Osteocyte (in vitro differentiated cells): Measurements from ENCODE around the gene SNRK. TPM values are rescaled to one million over a fixed set of nuclear protein-coding genes. Genes with fewer than 3 reads are reported as not detected.

Source experiments
- DNase-seq: peaks from one replicate; pipeline ENCODE4 v3.0.0; 2021; ENCODE audit warnings: mixed read lengths; ENCODE audit not compliant: unreplicated experiment; ENCODE audit errors: extremely low spot score
- H3K27ac Mint-ChIP-seq: one replicate; pipeline ENCODE4 v1.8.0; 2021; ENCODE audit warnings: mild to moderate bottlenecking, mixed read lengths; ENCODE audit not compliant: unreplicated experiment
- H3K27me3 Mint-ChIP-seq: one replicate; pipeline ENCODE4 v1.8.0; 2021; ENCODE audit warnings: mixed read lengths; ENCODE audit not compliant: unreplicated experiment
- H3K36me3 Mint-ChIP-seq: one replicate; pipeline ENCODE4 v1.8.0; 2021; ENCODE audit warnings: mixed read lengths; ENCODE audit not compliant: unreplicated experiment
- H3K4me1 Mint-ChIP-seq: one replicate; pipeline ENCODE4 v1.8.0; 2021; ENCODE audit warnings: mixed read lengths; ENCODE audit not compliant: unreplicated experiment
- H3K4me3 Mint-ChIP-seq: one replicate; pipeline ENCODE4 v1.8.0; 2021; ENCODE audit warnings: mild to moderate bottlenecking, moderate library complexity, mixed read lengths; ENCODE audit not compliant: unreplicated experiment
- H3K9me3 Mint-ChIP-seq: one replicate; pipeline ENCODE4 v1.8.0; 2021; ENCODE audit warnings: mixed read lengths; ENCODE audit not compliant: unreplicated experiment
- CTCF ChIP-seq: fragments of 200-600 bp; sonication (generic); IDR thresholded peaks from 2 replicates; pipeline ENCODE4 v1.5.0; 2021; ENCODE audit warnings: antibody characterized with exemption, mild to moderate bottlenecking, moderate library complexity
- total RNA-seq: library from RNA; stranded (reverse); gene quantifications from 2 replicates; pipeline ENCODE4 v1.2.1, GENCODE V29; 2021

The SNRK gene
- total RNA-seq, 1 donor from 2014 or later, result 25.9 TPM

- Mint-ChIP-seq H3K9me3 (peaks cover 6% of the 10 kb centered on the region), H3K27me3 (no peaks in the 10 kb centered on the region), H3K36me3 (peaks cover 78% of the 10 kb centered on the region), H3K4me3 (no peak overlapping the region), H3K27ac (no peak overlapping the region), H3K4me1 (peaks cover 6% of the 10 kb centered on the region)
- TF ChIP-seq CTCF, result no peak
- DNase-seq, result no peak
These were observed 58.2 kb downstream of the SNRK start for GRCh38 chr3:43344520-43344919.

- peaks cover under 1% of the 10 kb centered on the region for H3K9me3 Mint-ChIP-seq
- no peak overlapping the region for H3K4me3 Mint-ChIP-seq
- peaks cover 77% of the 10 kb centered on the region for H3K36me3 Mint-ChIP-seq
- no peak for DNase-seq
- no peaks in the 10 kb centered on the region for H3K27me3 Mint-ChIP-seq
- no peak for TF ChIP-seq CTCF
- peaks cover 6% of the 10 kb centered on the region for H3K4me1 Mint-ChIP-seq
- H3K27ac Mint-ChIP-seq, result no peak overlapping the region
These were observed 58.9 kb downstream of the SNRK start for GRCh38 chr3:43345246-43345645.

GRCh38 chr3:43345877-43346276 is 59.5 kb downstream of the SNRK start:
- no peak for TF ChIP-seq CTCF
- Mint-ChIP-seq H3K9me3 (peaks cover 6% of the 10 kb centered on the region), H3K27me3 (no peaks in the 10 kb centered on the region), H3K36me3 (peaks cover 79% of the 10 kb centered on the region), H3K27ac (no peak overlapping the region), H3K4me3 (no peak overlapping the region), H3K4me1 (peaks cover 6% of the 10 kb centered on the region)
- DNase-seq, result no peak

GRCh38 chr3:43346978-43347749 is 60.8 kb downstream of the SNRK start:
- Mint-ChIP-seq H3K27ac (no peak overlapping the region), H3K9me3 (peaks cover 14% of the 10 kb centered on the region), H3K36me3 (peaks cover 85% of the 10 kb centered on the region), H3K27me3 (no peaks in the 10 kb centered on the region), H3K4me1 (peaks cover 6% of the 10 kb centered on the region), H3K4me3 (no peak overlapping the region)
- no peak for TF ChIP-seq CTCF
- DNase-seq, result no peak

GRCh38 chr3:43347774-43348173 is 61.4 kb downstream of the SNRK start:
- no peak for TF ChIP-seq CTCF
- Mint-ChIP-seq H3K4me1 (peaks cover 6% of the 10 kb centered on the region), H3K36me3 (peaks cover 84% of the 10 kb centered on the region), H3K4me3 (no peak overlapping the region), H3K27ac (no peak overlapping the region), H3K27me3 (no peaks in the 10 kb centered on the region), H3K9me3 (peaks cover 21% of the 10 kb centered on the region)
- peak; percentile 83 for DNase-seq
